Measurements from ENCODE around the gene ZSCAN30. TPM values are rescaled to one million over a fixed set of nuclear protein-coding genes. Genes with fewer than 3 reads are reported as not detected.

ZSCAN30 gene
- polyA plus RNA-seq, 1 donor from 2014 or later, result 30.6 TPM

DNA sequence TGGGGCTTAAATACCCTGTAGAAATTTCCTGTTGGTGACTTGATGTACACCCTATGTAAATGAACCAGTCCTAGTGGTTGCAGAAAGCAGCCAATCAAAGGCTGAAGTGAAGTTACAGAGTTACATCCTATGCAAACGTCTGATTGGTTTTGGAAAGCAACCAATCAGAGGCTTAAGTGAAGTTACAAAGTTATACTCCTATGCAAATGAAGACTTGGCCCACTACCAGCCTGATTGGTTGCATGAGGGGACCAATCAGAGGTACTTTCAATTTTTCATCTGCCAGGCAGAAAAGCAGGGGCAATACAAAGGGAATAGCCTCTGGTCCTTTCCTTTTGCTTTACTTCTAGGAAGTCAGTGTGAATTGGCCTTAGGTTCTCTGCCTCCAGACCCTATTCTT, 62.8 kb downstream of the ZSCAN30 start:
- H3K9me3 ChIP-seq (ENCODE audit: low read length), result no peaks in the 10 kb centered on the region
- H3K36me3 ChIP-seq (ENCODE audit: insufficient read depth, low read length), result no peaks in the 10 kb centered on the region
- TF ChIP-seq, protein P1, sequence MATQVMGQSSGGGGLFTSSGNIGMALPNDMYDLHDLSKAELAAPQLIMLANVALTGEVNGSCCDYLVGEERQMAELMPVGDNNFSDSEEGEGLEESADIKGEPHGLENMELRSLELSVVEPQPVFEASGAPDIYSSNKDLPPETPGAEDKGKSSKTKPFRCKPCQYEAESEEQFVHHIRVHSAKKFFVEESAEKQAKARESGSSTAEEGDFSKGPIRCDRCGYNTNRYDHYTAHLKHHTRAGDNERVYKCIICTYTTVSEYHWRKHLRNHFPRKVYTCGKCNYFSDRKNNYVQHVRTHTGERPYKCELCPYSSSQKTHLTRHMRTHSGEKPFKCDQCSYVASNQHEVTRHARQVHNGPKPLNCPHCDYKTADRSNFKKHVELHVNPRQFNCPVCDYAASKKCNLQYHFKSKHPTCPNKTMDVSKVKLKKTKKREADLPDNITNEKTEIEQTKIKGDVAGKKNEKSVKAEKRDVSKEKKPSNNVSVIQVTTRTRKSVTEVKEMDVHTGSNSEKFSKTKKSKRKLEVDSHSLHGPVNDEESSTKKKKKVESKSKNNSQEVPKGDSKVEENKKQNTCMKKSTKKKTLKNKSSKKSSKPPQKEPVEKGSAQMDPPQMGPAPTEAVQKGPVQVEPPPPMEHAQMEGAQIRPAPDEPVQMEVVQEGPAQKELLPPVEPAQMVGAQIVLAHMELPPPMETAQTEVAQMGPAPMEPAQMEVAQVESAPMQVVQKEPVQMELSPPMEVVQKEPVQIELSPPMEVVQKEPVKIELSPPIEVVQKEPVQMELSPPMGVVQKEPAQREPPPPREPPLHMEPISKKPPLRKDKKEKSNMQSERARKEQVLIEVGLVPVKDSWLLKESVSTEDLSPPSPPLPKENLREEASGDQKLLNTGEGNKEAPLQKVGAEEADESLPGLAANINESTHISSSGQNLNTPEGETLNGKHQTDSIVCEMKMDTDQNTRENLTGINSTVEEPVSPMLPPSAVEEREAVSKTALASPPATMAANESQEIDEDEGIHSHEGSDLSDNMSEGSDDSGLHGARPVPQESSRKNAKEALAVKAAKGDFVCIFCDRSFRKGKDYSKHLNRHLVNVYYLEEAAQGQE (IDR thresholded peaks at IDR 0.05; ENCODE audit: borderline replicate concordance), result no peak
- TF ChIP-seq, protein P2, sequence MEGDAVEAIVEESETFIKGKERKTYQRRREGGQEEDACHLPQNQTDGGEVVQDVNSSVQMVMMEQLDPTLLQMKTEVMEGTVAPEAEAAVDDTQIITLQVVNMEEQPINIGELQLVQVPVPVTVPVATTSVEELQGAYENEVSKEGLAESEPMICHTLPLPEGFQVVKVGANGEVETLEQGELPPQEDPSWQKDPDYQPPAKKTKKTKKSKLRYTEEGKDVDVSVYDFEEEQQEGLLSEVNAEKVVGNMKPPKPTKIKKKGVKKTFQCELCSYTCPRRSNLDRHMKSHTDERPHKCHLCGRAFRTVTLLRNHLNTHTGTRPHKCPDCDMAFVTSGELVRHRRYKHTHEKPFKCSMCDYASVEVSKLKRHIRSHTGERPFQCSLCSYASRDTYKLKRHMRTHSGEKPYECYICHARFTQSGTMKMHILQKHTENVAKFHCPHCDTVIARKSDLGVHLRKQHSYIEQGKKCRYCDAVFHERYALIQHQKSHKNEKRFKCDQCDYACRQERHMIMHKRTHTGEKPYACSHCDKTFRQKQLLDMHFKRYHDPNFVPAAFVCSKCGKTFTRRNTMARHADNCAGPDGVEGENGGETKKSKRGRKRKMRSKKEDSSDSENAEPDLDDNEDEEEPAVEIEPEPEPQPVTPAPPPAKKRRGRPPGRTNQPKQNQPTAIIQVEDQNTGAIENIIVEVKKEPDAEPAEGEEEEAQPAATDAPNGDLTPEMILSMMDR (IDR thresholded peaks at IDR 0.05; ENCODE audit: poor library complexity, severe bottlenecking), result no peak
- TF ChIP-seq MXI1 (conservative IDR thresholded peaks at IDR 0.05; ENCODE audit: poor library complexity, severe bottlenecking), result no peak
- no peak for TF ChIP-seq EZH2 (IDR thresholded peaks at IDR 0.05; ENCODE audit: borderline replicate concordance, insufficient read depth, low read length, poor library complexity, severe bottlenecking)
- TF ChIP-seq EP300 (conservative IDR thresholded peaks at IDR 0.05; ENCODE audit: poor library complexity, severe bottlenecking), result no peak
- TF ChIP-seq TAF1 (IDR thresholded peaks at IDR 0.05; ENCODE audit: low read depth), result no peak
- TF ChIP-seq SMC3 (conservative IDR thresholded peaks at IDR 0.05; ENCODE audit: poor library complexity), result no peak
- TF ChIP-seq RAD21 (conservative IDR thresholded peaks at IDR 0.05), result no peak
- no peak for TF ChIP-seq POLR2AphosphoS5 (IDR thresholded peaks at IDR 0.05)
- H3K27ac ChIP-seq (ENCODE audit: low read length), result no peak overlapping the region
- no peaks in the 10 kb centered on the region for H3K79me2 ChIP-seq (replicated peaks; ENCODE audit: insufficient read depth, low read length)
- H3F3A ChIP-seq (ENCODE audit: insufficient read depth, low read length, poor library complexity, severe bottlenecking), result no peaks in the 10 kb centered on the region
- H4K20me1 ChIP-seq (ENCODE audit: insufficient read depth), result no peaks in the 10 kb centered on the region
- H2AFZ ChIP-seq (ENCODE audit: low read depth, low read length), result no peak overlapping the region
- H3K27me3 ChIP-seq (ENCODE audit: insufficient read depth, low read depth, low read length), result no peaks in the 10 kb centered on the region
- H3K9ac ChIP-seq (ENCODE audit: low read length), result no peak overlapping the region
- no peak overlapping the region for H3K4me2 ChIP-seq (ENCODE audit: low read length)
- H3K4me3 ChIP-seq (ENCODE audit: low read length), result no peak overlapping the region
- H3K9me2 ChIP-seq (ENCODE audit: insufficient read depth, low read length), result no peaks in the 10 kb centered on the region

DNA sequence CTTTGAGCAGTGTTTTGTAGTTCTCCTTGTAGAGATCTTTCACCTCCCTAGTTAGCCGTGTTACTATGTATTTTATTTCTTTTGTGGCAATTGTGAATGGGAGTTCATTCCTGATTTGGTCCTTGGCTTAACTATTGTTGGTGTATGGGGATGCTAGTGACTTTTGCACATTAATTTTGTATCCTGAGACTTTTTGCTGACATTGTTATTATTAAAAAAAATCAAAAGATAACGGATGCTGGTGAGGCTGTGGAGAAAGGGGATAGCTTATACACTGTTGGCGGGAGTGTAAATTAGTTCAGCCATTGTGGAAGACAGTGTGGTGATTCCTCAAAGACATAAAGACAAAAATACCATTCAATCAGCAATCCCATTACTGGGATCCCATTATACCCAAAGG, 66.2 kb downstream of the ZSCAN30 start:
- H3K79me2 ChIP-seq (replicated peaks; ENCODE audit: insufficient read depth, low read length), result no peaks in the 10 kb centered on the region
- H3K4me2 ChIP-seq (ENCODE audit: low read length), result no peak overlapping the region
- no peaks in the 10 kb centered on the region for H3K27me3 ChIP-seq (ENCODE audit: insufficient read depth, low read depth, low read length)

More for the DNA sequence above, 66.2 kb downstream of the ZSCAN30 start:
- Histone ChIP-seq H3K9ac (ENCODE audit: low read length) (no peak overlapping the region), H3F3A (ENCODE audit: insufficient read depth, low read length, poor library complexity, severe bottlenecking) (no peaks in the 10 kb centered on the region), H2AFZ (ENCODE audit: low read depth, low read length) (no peak overlapping the region), H3K9me2 (ENCODE audit: insufficient read depth, low read length) (no peaks in the 10 kb centered on the region), H3K36me3 (ENCODE audit: insufficient read depth, low read length) (no peaks in the 10 kb centered on the region), H3K27ac (ENCODE audit: low read length) (no peak overlapping the region), H3K4me3 (ENCODE audit: low read length) (no peak overlapping the region), H4K20me1 (ENCODE audit: insufficient read depth) (no peaks in the 10 kb centered on the region), H3K9me3 (ENCODE audit: low read length) (no peaks in the 10 kb centered on the region)
- TF ChIP-seq, protein P2 (IDR thresholded peaks at IDR 0.05; ENCODE audit: poor library complexity, severe bottlenecking), result no peak
- no peak for TF ChIP-seq EP300 (conservative IDR thresholded peaks at IDR 0.05; ENCODE audit: poor library complexity, severe bottlenecking)
- no peak for TF ChIP-seq POLR2AphosphoS5 (IDR thresholded peaks at IDR 0.05)
- TF ChIP-seq EZH2 (IDR thresholded peaks at IDR 0.05; ENCODE audit: borderline replicate concordance, insufficient read depth, low read length, poor library complexity, severe bottlenecking), result no peak
- TF ChIP-seq, protein P1 (IDR thresholded peaks at IDR 0.05; ENCODE audit: borderline replicate concordance), result no peak
- no peak for TF ChIP-seq MXI1 (conservative IDR thresholded peaks at IDR 0.05; ENCODE audit: poor library complexity, severe bottlenecking)
- TF ChIP-seq RAD21 (conservative IDR thresholded peaks at IDR 0.05), result no peak

All from neural cell (in vitro differentiated cells).